GM19324 (cell line): ENCODE results near the gene CAMSAP2.
A peak's percentile ranks its signal among the peaks of the same experiment; 100 is the strongest.
"Not testable (repeated sequence)": the region's sequence is repeated elsewhere in the genome, so short reads cannot be mapped to it uniquely, and the experiment has no call there.

Experiments
- ATAC-seq: cut with Tn5 transposase; IDR thresholded peaks from one replicate; pipeline ENCODE4 v1.9.1; 2021; ENCODE audit warnings: mild to moderate bottlenecking, moderate library complexity; ENCODE audit not compliant: unreplicated experiment, low FRiP score

Gene CAMSAP2

DNA sequence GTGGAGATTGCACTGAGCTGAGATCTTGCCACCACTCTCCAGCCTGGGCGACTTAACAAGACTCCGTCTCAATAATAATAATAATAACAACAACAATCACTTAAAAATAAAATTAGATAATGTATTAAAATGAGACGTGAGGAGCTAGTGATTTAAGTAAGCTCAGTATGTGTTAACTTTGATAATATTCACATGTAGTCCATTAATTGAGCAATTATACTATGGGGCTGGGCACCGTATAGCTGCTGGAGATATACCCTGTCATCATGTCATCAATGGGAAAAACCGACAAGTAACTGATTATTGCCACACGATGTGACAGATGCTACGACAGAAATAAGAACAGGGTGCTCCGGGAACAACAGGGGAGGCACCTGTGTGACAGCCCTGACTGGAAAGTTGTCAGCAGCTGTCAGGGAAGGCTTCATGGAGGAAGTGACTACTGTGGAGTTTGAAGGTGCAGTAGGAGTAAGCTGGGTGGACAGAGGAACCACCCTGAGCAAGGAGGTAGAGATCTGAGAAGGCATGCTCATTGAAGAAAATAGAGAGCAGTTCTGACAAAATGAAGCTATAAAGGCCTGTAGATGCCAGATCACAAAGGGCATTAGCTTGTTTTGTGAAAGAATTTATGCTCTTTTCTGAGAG, 924 bp upstream of the CAMSAP2 start:
- ATAC-seq = no peak

DNA sequence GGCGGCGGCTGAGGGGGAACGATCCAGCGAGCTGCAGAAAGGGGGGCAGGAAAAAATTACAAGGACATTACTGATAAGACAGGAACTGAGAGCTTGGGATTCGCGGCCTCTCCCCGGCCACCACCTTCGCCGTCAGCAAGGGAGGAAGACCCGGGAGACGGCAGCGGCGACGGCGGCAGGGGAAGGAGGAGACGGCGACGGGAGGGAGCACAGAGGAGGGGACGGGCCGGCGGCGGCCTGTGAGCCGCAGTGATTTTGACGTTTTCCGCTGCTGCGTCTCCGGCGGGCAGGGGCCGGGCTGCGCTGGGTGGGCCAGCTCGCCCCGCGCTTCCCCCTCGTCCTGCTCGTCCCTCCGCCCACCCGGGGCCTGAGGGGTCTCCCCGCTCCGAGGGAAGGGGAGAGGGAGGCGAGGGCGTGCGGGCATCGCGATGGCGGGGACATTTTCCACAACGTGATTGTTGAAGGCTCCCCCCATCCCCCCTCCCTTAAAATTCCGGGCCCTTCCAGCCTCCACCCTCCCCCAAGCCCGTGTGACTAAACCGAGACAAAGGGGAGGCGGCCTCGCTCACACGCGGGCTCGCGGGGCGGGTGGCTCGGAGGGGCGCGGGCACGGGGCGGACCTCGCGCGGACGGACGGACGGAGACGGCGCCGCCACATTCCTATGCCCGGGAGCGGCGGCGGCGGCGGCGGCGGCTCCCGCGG, 407 bp downstream of the CAMSAP2 start:
- peak; percentile 44 for ATAC-seq

DNA sequence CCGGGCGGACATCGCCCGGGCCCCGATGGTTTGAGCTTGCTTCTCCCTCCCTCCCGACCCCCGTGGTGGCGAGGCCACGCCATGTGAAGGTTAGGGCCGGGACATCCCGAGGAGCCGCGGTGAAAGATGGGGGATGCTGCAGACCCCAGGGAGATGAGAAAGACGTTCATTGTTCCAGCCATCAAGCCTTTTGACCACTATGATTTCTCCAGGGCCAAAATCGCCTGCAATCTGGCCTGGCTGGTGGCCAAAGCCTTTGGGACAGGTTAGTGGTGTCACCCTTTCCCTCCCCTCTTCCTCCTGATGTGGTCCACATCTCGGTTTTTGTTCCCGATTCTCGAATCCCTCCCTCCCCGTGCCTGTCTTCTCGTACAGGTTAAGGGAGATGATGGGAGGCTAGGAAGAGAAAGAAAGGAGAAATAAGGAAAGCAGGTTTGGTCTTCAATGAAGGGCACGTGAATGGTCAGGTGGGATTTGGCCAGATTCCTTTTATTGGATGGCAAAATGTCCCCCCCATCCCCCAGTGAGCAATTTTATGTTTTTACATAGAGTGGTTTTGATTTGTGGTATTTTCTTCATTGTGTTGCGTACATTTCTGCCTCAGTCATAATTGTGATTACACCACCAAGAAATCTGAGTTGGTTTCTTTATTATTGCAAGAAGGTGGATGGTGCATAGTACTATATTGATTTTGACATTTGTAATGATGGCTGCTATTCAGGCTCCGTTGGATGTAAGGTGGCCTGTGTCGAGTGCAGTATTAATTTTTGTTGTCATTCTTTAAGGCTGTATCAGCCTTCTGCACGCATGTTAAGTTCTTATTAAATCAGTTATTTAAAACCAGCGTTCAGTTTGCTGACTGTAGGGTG, 1.2 kb downstream of the CAMSAP2 start:
- ATAC-seq = no peak

DNA sequence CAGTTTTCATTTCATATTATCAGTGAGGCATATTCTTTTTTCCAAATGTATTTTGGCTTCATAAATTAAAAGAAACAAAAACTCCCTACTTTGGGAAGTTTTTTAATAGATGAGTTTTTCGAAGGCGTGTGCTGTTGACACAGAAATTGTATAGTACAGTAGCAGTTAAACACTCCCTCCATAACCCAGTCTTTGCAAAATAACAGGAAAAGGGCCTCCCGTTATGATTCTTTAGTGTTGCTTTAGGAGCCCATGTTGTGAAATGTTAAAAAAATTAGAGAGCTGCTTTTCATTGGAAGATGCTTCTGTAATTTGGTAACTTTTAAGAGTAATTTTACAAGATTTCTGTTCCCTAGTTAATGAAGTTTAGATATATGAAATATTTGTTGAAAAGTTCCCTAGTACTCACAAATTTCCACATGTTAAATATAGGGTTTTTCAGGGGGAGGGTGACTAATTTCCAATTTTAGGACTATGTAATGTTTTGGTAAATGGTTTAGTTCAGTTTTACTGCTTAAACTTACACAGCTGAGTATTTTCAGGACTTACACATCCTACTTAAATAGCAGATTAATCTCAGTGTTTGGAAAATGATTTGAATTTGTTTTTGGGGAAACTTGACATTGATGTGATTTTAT, 2.0 kb downstream of the CAMSAP2 start:
- no peak for ATAC-seq

DNA sequence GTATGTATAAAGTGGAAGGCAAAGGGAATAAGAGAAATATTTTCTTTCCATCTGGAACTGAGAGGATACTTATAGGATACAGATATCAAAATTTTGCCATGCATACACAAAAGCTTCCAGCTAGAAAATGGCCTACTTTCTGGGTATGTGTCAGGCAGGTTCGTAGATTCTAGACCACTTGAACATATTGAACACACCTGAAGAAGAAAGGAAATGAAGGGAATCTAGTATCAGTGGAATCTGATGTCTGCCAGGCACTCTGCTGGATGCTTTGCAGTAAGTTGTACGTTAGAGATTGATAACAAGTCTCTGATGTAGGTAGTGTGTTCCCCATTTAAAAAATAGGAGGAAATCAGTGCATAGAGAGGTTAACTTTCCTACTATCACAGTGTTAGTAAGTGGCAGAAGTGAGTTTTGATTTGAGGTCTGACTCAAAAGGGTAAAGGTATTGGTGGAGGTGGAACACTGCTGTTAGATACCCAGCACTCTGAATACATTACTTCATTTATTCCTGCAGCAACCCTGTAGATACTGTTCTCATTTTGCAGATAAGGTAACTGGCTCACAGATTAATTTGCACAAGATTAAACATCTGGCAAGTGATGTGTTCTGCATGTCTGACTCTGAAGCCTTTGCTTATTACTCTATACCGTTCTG, 3.0 kb downstream of the CAMSAP2 start:
- no peak for ATAC-seq

DNA sequence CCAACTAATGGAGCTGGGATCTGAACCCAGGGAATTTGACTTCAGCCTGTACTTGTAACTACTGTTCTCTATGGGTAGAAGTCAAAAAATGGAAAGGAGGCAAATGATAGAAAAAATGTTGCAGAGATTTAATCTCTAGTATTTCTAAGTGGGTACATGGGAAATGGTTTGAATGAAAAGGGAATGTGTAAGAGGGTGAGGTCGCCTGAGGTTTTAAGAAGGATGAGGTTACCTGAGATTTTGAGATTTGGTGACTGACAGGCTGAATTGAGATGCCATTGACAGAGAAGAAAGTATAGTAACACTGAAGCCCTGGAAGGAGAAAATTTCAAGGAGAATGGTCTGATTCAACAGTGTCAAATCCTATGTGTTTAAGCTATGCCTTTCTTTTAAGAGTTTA, 5.5 kb downstream of the CAMSAP2 start:
- no peak for ATAC-seq

DNA sequence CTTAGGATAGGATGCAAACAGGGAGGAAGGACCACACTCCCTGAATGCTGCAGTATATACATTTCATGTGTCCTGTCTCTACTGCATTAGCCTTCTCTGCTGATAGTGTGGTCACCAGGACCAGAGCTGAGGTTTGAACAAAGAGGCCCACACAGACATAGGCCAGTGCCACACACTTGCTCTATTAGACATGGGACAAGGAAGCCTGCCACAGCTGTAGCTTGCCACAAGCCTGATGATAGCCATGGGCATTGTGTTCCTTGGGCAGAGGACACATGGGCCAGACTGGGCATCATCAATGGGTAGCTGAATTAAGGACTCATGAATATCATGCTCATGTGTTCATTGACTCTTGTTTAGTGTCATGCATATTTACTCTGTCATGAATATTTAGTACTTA, 10.4 kb downstream of the CAMSAP2 start:
- no peak for ATAC-seq

DNA sequence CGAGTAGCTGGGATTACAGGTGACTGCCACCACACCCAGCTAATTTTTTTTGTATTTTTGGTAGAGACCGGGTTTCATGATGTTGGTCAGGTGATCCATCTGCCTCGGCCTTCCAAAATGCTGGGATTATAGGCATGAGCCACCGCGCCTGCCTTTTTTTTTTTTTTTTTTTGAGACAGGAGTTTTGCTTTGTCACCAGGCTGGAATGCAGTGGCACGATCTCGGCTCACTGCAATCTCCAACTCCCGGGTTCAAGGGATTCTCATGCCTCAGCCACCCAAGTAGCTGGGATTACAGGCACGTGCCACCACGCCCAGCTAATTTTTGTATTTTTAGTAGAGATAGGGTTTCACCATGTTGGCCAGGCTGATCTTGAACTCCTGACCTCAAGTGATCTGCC, 12.1 kb downstream of the CAMSAP2 start:
- ATAC-seq = not testable (repeated sequence)

DNA sequence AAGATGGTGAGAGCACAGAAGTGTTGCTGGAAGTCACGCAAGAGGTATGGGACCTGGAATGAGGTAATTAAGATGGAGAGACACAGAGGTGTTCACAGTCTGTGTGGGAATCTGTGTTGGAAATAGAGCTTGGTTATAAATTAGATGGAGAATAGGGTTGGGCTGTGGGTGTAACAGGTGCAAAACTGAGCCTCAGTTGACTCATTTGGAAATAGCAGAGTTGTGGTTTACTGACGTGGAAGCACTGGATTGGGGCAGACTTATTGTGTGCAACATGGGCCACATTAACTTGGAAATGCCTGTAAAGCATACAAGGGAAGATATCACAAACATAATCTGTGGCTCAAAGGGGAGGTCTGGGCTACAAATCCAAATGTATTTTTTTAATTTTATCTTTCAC, 13.0 kb downstream of the CAMSAP2 start:
- no peak for ATAC-seq

DNA sequence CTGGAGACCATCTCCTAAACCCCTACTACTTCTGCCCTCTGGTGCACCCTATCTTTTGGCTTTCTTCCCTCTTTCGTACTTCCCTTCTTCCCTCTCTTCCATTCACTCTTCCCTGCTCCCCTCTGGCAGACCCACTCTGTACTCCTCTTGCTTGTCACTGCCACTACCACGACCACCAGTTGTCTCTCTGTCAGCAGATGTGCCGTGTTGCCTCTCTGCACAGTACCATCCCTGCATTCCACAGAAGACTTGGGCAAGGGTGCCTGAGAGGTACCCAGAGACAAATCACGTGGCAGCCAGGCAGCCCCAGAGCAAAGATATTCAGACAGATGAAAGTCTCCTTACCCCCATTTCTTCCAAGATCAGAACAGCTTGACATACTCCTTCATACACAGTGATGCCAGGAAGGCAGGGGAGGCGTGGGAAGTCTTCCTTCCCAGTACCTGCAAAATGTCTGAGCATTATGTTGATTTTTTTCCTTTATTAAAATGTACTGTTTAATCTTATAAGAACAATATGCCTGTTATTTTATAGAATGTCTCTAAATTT, 15.0 kb downstream of the CAMSAP2 start:
- ATAC-seq = no peak

DNA sequence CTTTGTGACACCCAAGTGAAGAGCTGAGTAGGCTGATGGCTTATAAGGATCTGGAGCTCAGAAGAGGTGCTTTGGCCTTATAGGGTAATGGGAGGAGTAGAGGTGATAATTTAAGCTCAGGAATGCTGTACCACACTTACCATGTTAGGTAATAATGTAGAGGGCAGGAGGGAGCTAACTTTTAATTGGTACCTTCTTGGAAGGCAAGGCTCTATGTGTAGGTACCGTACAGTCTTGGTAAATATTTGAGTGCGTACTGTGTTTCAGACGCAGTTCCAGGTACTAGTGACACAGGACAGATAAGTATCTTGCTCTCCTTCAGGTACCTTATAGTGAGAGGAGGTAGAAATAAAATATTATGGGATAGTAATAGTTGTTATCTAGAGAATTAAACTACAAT, 16.8 kb downstream of the CAMSAP2 start:
- ATAC-seq = no peak

DNA sequence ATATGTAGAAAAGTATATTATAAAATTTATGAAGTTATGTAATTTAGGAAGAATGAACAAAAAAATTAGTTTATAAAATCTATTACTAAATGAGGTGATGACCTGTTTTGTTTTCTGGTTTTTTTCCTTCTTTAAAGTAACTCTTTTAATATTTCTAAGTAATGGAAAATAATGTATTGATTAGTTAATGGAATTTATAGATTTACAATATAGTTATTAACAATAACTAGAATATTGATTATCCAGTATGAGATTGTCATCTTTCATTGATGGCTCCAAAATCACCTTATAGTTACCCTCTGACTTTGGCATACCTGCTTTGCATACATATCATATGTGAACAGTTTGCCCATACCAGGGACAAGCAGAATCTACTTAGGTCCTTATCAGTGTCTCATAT, 23.4 kb downstream of the CAMSAP2 start:
- ATAC-seq = no peak

DNA sequence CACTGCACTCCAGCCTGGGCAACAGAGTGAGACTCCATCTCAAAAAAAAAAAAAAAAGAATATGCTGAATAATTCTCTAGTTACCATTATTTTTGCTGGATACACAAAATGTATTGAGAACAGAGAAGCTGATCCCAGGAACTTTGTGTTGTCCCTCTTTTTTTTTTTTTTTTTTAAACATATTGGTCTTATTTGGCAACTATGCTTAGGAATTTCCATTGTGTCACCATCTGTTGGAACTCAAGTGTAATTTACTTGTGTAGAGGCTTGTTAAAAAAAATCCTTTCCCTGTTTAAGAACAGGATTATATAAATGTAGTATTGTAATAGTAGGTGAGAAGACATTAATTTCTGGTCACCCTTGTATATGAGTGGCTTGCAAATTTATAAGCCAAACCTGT, 28.6 kb downstream of the CAMSAP2 start:
- ATAC-seq = no peak

DNA sequence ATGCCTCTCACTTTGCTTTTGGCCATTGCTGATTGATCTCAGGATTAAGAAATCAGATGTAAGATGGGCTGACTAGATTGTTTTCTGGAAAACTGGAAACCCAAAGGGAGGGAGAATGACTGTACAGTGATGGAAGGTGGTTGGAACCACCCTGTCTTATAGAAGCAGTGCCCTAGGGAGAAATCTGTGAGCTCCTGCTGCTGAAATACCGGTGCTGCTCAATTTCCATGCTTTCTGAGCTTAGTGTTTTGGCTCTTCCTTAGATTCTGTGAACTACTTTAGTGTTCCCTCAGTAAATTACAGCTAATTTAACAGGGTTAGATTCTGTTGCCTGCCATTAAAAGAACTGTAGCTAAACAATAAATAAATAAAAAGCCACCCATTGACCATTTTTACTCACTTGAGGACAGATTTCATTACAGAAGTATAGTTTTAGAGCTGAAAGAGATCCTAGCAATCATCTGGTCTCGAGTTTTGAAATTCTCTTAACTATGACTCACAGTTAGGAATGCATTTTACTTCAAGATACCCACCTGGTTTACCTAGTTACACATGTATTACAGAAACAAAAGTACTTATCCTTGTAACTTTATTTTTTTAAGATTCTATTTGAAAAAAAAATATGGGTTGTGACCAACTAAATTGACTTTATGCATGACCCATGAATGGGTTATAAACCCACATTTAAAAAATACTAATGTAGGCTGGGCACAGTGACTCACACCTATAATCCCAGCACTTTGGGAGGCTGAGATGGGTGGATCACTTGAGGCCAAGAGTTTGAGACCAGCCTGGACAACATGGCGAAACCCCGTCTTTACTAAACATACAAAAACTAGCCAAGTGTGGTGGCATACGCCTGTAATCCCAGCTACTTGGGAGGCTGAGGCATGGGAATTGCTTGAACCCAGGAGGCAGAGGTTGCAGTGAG, 33.2 kb downstream of the CAMSAP2 start:
- no peak for ATAC-seq

DNA sequence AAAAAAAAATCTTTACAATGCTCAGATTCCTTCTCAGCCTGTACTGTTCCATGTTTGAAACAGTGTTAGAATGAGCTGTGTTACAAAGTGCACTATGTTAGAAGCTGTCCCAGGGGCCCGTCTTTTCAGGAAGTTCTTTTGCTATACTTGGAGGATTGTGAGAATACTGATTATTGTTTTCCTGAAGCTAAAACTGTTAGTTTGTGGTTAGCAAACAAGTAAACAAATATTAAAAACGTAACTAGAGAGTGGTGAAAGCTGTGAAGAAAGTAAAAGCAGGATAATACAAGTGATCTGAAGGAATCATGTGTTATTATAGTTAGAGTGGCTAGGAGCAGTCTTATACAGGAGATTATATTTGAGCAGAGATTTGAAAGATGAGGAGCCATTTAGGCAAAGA, 35.6 kb downstream of the CAMSAP2 start:
- no peak for ATAC-seq

DNA sequence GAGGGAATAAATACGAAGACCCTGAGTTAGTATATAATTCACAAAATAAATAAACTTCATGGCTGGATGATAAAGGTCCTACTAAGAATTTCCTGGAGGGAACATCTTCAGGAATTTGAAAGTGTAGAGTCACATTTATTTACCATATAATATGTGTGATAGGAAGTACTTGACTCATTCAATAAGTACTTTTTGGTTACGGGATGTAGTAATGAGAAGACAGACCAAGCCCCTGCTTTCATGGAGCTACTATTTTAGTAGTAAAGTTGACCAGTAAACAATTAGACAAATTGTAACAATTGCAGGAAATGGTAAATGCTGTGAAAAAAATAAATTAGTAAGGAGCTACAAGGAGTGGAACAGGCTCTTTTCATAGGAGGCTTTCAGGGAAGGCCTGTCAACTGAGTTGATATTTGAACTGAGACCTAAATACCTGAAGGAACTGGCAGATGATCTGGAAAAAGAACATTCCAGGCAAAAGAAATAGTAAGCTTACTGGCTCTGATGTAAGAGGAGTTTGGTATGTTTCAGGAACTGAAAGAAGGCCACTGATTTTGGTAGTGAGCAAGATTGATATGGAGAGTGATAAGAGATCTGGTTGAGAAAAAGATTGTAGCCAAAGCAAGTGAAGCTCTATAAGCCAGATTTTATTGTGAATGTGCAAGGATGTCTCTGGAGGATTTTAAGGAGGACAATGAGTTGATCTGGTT, 36.2 kb downstream of the CAMSAP2 start:
- ATAC-seq = no peak

DNA sequence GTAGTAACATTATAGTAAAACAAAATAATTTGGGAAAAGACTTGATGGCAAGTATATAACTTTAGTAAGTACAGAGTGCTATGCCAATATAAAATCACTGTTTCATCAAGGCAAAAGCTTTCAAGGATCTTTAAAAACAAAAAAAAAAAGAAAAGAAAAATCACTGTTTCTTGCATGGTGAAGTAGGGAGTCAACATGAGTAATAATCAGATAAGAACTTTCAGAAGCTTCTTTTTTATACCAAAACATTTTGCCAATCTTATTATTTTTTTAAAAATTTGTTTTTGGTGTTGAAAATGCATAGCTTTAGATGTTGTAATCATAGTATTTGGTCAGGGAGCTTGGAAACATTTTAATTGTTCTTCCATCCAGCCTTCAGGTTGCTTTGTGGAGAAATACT, 37.2 kb downstream of the CAMSAP2 start:
- ATAC-seq = no peak

DNA sequence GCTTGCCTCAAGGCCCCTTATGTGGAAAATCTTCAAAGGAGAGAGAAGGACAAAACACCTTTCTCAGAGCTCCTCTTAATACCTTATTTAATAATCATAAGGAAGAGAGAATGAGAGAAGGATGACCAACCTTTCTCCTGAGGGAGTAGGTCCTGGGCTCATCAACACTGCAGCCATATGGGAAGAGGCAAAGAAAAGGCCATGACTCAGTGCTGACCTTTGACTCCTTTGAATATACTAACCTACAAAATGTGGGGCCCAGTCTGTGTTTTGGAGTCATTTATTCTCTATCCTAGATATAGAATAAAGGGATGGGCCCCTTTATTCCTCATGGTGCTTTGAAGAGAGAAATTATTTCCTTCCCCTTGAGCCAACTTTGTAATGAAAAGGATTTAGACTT, 38.3 kb downstream of the CAMSAP2 start:
- ATAC-seq = no peak

DNA sequence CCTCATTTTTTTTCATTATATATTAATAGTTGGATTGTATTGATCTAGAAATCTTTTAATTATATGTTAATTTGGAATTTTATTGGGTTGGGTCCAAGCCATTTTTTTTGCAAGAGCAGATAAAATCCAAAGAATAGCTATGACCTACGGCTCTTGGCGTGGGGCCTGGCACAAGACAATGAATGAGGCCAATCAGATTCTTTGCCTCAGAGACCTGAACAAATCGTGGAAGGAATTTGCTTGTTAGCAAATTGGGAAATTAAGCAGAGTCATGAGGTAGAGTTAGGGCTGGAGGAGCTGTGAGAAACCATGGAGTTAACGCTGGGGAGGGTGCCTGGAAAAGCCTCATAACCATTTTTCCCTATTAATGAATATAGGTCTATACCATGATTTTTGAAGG, 40.1 kb downstream of the CAMSAP2 start:
- ATAC-seq = no peak
